T-helper 17 cell (primary cell): ENCODE results near the gene ACP7. TPM values are rescaled to one million over a fixed set of nuclear protein-coding genes. Genes with fewer than 3 reads are reported as not detected.
A peak's percentile ranks its signal among the peaks of the same experiment; 100 is the strongest.

Experiments used
- ATAC-seq: fragments of 150-1000 bp; cut with Tn5 transposase; 2 replicates; pipeline ENCODE4 v1.10.0; 2021; ENCODE audit warnings: mild to moderate bottlenecking, moderate library complexity
- DNase-seq, 3 donors: peaks; one replicate each; pipeline versions ENCODE4 v3.0.0 to v3.0.0-alpha.2; 2020 to 2021
- H3K9me3 ChIP-seq: one replicate; pipeline ENCODE4 v1.7.0; 2013; ENCODE audit warnings: low read length, mild to moderate bottlenecking; ENCODE audit not compliant: control insufficient read depth, poor library complexity, severe bottlenecking
- H3K27ac Mint-ChIP-seq: one replicate; pipeline ENCODE4 v1.8.0; 2022; ENCODE audit warnings: mild to moderate bottlenecking, moderate library complexity, mixed read lengths
- H3K27me3 Mint-ChIP-seq: one replicate; pipeline ENCODE4 v1.8.0; 2022; ENCODE audit warnings: mixed read lengths
- H3K36me3 Mint-ChIP-seq: one replicate; pipeline ENCODE4 v1.8.0; 2022; ENCODE audit warnings: low read depth, mixed read lengths
- H3K4me1 Mint-ChIP-seq: one replicate; pipeline ENCODE4 v1.8.0; 2022; ENCODE audit warnings: mild to moderate bottlenecking, mixed read lengths
- H3K4me3 Mint-ChIP-seq: one replicate; pipeline ENCODE4 v1.8.0; 2022; ENCODE audit warnings: mild to moderate bottlenecking, moderate library complexity, mixed read lengths
- total RNA-seq, 4 donors: library from RNA in 2 of 4; stranded (reverse) in 2 of 4; gene quantifications; one replicate each; pipeline ENCODE4 v1.2.3 and lab custom pipeline; 2022 to 2026

ACP7 gene
- total RNA-seq, 2 donors from 2014 or later: not detected

DNA sequence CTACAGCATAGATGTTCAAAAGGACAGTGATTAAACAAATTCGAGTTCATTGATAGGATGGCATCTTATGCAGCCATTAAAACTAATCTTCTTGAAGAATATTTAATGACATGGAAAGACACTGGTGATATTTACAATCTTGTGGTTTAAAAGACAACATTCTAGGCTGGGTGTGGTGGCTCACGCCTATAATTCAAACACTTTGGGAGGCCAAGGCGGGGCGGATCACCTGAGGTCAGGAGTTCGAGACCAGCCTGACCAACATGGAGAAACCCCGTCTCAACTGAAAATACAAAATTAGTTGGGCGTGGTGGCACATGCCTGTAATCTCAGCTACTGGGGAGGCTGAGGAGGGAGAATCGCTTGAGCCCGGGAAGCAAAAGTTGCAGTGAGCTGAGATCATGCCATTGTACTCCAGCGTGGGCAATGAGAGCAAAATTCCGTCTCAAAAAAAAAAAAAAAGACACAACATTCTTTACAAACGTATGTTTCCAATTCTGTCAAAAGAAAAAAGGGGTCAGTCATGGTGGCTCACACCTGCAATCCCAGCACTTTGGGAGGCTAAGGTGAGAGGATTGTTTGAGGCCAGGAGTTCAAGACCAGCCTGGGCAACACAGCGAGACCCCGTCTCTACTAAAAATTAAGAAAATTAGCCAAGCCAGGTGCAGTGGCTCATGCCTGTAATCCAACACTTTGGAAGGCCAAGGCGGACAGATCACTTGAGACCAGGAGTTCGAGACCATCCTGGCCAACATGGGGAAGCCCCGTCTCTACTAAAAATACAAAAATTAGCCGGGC, 39.0 kb downstream of the ACP7 start:
- Mint-ChIP-seq H3K4me3 (no peak overlapping the region), H3K4me1 (peaks cover 28% of the 10 kb centered on the region), H3K36me3 (peaks cover 2% of the 10 kb centered on the region), H3K27me3 (peaks cover 5% of the 10 kb centered on the region), H3K27ac (no peak overlapping the region)
- ATAC-seq (no peak), DNase-seq (no peak)
- no peaks in the 10 kb centered on the region for H3K9me3 ChIP-seq

DNA sequence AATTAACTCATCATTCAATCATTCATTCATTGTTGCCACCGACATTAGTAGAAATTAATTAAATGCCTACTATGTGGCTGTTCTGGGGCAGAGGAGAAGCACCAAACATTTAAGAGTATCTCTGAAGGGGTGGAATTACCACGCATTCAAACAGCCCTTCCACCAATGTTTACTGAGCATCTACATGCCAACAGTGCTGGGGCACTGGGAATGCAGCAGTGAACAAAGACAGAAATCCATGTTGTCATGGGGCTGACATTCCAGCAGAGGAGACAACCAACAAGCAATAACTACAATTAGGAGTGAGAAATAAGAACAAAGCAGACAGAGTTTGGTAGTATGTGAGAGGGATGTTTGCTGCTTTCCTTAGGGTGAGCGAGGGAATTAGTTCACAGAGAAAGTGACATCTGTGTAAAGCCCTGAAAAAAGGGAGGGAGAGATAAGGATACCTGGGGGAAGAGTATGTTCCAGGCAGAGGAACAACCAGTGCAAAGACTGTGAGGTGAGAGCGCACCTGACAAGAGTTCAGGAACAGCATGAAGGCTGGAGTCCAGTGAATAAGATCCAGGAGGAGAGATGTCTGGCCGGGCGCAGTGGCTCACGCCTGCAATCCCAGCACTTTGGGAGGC, 40.1 kb downstream of the ACP7 start:
- H3K4me3 Mint-ChIP-seq: peak overlapping the region; percentile 80
- H3K9me3 ChIP-seq: no peaks in the 10 kb centered on the region
- H3K36me3 Mint-ChIP-seq: peaks cover 2% of the 10 kb centered on the region
- no peak for ATAC-seq
- H3K27ac Mint-ChIP-seq: peak overlapping the region; percentile 96
- no peak for DNase-seq
- H3K27me3 Mint-ChIP-seq: peaks cover 5% of the 10 kb centered on the region
- peaks cover 31% of the 10 kb centered on the region for H3K4me1 Mint-ChIP-seq

DNA sequence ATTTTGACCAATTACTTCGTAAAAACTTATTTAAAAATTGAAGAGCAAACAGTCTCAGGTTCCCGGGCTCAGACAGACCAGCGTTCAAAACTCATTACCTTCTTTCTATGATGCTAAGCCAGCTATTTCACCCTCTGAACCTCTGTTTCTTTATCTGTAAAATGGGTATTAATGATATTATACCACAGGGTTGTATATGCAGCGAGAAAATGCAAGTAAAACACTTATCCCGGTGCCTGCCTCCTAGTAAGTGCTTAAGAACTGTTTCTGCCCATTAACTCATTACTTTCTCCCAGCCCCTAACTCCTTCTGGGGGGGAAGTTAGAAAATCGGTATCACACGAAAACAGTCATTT, 41.0 kb downstream of the ACP7 start:
- ATAC-seq (no peak), DNase-seq (no peak)
- no peaks in the 10 kb centered on the region for H3K9me3 ChIP-seq
- peak overlapping the region; percentile 96 for H3K27ac Mint-ChIP-seq
- H3K27me3 Mint-ChIP-seq: peaks cover 5% of the 10 kb centered on the region
- peaks cover 34% of the 10 kb centered on the region for H3K4me1 Mint-ChIP-seq
- peaks cover 2% of the 10 kb centered on the region for H3K36me3 Mint-ChIP-seq
- peak overlapping the region; percentile 99 for H3K4me3 Mint-ChIP-seq

DNA sequence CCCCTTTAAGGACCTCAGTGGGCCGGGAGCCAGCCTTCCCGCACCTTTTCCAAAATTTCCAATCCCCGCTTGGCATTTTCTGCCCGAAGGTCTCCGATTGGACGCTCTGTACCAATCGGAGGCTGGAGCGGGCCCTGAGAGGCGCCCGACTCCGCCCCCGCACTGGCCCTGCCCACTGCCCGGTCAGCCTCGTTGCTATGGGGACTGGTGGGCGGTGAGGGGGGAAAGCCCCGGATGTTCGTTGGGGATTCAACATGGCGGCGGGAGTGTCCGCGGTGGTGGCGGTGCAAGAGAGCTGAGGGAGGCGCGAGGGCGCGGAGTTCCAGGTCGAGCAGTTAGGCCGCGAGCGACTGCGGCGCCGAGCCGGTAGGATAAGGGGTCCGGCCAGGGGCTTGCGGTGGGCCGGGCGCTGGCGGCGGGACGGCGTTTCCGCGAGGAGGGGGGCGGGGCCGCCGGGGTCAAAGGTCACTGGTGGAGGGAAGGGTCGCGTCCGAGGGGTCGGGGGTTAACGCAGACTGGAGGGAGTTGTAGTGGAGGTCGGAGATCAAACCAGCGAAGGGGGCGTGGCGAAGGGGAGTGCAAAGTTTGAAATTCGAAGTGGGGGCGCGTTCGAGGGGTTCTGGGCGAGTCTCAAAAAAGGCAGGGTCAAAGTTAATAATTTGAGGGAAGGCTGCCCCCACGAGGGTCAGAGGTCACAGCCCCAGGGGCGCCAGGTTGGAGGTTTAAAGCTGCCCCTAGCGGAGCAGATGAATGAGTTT, 41.6 kb downstream of the ACP7 start, which contains the start of gene PAK4:
Gene PAK4 (plus strand): TSS at position 233 of the 758 bp plus-strand sequence. CDS start 43,768 bp downstream, outside the sequence.
- no peaks in the 10 kb centered on the region for H3K9me3 ChIP-seq
- peaks cover 5% of the 10 kb centered on the region for H3K27me3 Mint-ChIP-seq
- H3K4me1 Mint-ChIP-seq: peaks cover 38% of the 10 kb centered on the region
- H3K4me3 Mint-ChIP-seq: peak within 1 kb of the TSS; percentile 99
- DNase-seq: peak; percentile 92 to 94 (median 93)
- H3K36me3 Mint-ChIP-seq: peaks cover 2% of the 10 kb centered on the region
- peak; percentile 98 for ATAC-seq
- H3K27ac Mint-ChIP-seq: peak within 1 kb of the TSS; percentile 96

DNA sequence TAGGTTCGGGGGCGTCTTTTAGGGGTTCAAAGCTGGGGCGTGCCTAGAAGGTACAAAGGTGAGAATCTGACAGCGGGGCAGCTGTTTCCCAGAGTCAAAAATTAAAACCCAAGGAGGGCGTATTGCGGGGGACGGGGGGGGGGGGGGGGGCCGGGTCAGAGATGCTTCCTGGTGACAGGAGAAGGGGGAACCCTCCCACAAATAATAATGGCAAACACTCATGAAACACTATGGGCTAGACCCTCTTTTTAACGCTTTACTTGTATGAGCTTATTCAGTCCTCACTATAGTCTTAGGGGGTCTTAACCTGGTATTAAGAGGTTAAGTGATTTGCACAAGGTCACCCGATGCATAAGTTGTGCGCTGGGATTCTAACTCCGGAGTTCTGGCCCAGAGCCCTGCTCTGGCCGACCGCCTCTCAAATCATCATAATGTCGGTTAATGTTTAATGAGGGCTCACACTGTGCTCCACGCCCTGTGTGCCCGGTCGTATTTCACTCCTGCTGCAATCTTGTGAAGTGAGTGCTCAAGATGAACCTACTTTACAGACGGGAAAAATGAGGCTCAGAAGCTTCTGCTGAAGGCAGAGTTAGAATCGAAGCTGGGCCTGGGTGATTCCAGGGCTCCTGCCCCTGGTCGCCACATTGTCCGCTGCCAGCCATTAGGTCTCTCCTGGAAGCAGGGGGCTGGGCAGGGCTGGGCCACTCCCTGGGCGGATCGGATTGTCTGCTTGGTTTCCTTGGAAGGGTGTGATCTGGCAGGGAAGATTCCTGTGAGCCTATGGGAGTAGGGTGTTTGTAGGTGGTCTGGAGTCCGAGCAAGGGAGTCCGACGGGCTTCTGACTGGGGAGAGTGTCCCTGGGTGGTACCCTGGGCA, 42.4 kb downstream of the ACP7 start:
- no peak for ATAC-seq
- no peak for DNase-seq
- no peaks in the 10 kb centered on the region for H3K9me3 ChIP-seq
- peak overlapping the region; percentile 99 for H3K4me3 Mint-ChIP-seq
- H3K27me3 Mint-ChIP-seq: no peaks in the 10 kb centered on the region
- peaks cover 2% of the 10 kb centered on the region for H3K36me3 Mint-ChIP-seq
- H3K27ac Mint-ChIP-seq: peak overlapping the region; percentile 96
- peaks cover 39% of the 10 kb centered on the region for H3K4me1 Mint-ChIP-seq

DNA sequence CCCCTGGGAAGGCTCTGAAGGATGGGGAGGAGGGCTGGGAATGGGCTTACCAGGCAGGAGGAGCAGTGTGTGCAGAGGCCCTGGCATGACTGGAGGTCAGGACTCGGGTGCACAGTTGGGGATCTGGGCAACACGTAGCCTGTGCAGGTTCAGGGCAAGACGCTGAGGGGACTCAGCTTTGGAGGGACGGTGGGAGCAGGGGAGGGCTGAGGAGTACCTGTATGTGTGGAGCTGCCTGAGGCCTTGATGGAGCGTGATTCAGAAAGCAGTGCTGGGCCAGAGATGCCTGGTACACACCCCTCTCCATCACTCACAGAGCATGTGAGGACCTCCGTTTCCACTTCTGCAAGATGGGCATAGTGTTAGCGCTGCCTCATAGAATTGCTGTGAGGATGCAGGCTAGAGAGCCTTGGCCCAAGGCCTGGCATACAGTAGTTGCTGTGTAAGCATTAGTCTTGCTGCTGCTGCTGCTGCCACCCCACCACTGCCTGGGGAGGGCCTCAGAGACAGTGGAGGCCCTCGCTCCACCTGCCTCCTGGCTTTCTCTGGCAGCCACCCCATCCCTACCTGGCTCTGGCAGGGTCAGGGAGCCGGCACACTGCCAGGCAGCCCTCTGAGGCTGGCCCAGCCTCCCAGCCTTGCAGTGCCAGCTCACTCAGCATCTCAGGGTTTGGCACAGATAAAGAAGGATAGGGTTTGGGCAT, 43.8 kb downstream of the ACP7 start:
- DNase-seq: no peak
- Mint-ChIP-seq H3K4me3 (no peak overlapping the region), H3K27ac (peak overlapping the region; percentile 96), H3K27me3 (no peaks in the 10 kb centered on the region), H3K36me3 (peaks cover 2% of the 10 kb centered on the region), H3K4me1 (peaks cover 41% of the 10 kb centered on the region)
- H3K9me3 ChIP-seq: no peaks in the 10 kb centered on the region
- no peak for ATAC-seq

DNA sequence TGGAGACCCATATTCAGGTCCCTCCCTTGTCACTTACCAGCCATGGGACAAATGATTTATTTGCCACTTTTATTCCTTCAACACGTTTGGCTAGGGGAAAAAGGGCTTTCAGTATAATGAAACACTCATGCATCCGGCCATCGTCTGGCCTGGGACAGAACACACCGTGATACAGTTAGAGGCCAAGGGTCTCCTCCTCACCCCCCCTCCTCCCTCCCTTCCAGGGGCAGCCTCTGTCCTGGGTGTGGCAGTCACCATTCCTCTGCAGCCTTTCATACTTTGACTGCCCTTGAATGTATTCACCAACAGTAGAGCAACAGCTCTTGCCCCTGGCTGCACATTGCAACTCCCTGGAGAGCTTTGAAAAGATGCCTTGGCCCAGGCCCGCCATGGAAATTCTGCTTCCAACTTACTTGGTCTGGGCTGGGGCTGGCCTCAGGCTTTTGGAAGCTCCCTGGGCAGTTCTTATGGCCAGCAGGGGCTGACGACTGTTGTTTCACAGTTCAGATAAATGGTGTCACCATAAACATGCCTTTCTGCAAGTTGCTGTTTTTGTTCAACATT, 44.4 kb downstream of the ACP7 start:
- Mint-ChIP-seq H3K4me3 (peak overlapping the region; percentile 50), H3K4me1 (peaks cover 41% of the 10 kb centered on the region), H3K27ac (no peak overlapping the region), H3K36me3 (peaks cover 2% of the 10 kb centered on the region), H3K27me3 (no peaks in the 10 kb centered on the region)
- DNase-seq (no peak), ATAC-seq (no peak)
- no peaks in the 10 kb centered on the region for H3K9me3 ChIP-seq

DNA sequence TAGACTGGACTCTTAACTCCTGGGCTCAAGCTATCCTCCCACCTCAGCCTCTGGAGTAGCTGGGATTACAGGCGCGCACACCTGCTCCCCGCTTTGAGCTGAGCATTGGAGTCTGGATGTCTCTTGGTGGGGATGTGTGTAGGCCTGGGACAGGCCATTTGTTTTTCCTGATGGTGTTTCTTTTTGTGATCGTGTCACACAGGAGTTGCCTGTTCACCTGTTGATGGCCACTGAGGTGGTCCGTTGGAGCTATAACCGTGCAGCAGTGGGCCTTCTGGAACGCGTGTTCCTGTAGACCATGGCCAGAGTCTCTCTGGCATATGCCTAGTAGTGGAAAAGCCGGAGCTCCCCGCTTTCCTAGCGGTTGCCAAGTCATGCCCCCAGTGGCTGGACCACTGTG, 44.9 kb downstream of the ACP7 start:
- DNase-seq (no peak), ATAC-seq (no peak)
- peak overlapping the region; percentile 50 for H3K4me3 Mint-ChIP-seq
- no peaks in the 10 kb centered on the region for H3K27me3 Mint-ChIP-seq
- peaks cover 2% of the 10 kb centered on the region for H3K36me3 Mint-ChIP-seq
- H3K27ac Mint-ChIP-seq: no peak overlapping the region
- peaks cover 42% of the 10 kb centered on the region for H3K4me1 Mint-ChIP-seq
- no peaks in the 10 kb centered on the region for H3K9me3 ChIP-seq

DNA sequence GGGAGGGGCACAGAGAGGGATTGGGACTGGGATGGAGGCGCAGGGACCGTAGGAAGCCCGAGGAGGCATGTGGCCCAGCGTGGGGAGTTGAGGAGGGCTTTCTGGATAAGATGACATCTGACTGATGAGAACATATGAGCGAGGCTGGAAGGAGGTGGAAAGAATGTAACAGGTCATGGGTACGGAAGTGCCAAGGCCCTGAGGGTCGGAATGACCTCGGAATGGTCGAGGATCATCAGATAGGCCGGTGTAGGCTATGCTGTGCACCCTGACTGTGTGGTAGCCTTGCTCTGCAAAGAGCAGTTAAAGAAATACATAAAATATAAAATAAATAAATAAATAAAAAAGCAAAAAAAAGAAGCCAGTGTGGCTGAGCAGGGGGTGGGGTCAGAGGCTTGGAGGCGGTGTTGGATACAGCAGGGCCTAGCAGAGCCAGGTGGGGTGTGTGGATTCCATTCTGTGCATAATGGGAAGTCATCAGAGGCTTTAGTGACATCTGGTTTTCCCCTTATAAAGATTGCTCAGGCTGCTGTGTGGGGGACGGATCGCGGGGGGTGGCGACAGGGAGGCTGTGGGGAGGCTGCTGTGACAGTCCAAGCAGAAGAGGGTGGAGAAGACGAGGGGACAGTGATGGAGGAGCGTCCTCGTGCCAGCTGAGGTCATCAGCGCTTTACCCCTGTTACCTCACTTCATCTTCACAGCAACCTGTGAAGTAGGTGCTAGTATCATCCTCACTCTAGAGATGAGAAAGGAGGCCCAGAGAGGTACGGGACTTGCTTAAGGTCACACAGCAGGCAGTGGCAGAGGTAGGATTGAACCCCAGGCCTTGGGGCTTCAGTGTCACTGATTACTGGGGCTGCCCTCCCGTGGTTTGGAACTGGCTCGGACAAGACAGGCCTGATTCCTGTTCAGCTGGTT, 46.4 kb downstream of the ACP7 start:
- peaks cover 4% of the 10 kb centered on the region for H3K36me3 Mint-ChIP-seq
- H3K4me1 Mint-ChIP-seq: peaks cover 37% of the 10 kb centered on the region
- peak overlapping the region; percentile 61 for H3K27ac Mint-ChIP-seq
- H3K27me3 Mint-ChIP-seq: no peaks in the 10 kb centered on the region
- DNase-seq: no peak
- no peak for ATAC-seq
- H3K9me3 ChIP-seq: no peaks in the 10 kb centered on the region
- H3K4me3 Mint-ChIP-seq: no peak overlapping the region

DNA sequence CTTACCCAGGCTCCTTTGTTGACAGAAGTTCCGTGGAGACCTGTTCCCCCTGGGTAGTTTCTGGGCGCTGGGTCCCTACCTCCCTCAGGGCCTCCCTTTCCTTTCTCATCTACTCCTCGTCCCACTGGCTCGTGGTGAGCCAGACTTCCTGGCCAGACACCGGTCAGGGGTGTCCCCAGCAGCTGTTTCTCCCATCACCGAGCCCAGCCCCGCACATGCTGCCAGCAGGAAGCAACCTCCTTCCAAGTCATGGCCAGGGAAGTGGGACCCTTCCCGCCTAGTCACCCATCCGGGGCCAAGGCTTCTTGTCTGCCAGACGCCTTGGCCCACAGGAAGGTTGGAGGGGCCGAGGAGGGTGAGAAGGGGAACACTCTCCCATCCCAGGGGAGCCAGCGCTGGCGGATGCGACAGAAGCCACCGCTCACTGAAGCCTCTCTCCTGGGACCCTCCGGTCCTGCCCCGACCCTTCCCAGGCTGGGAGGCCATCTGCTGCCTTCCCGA, 47.1 kb downstream of the ACP7 start:
- Mint-ChIP-seq H3K4me1 (peaks cover 35% of the 10 kb centered on the region), H3K27me3 (no peaks in the 10 kb centered on the region), H3K27ac (peak overlapping the region; percentile 61), H3K4me3 (no peak overlapping the region), H3K36me3 (peaks cover 3% of the 10 kb centered on the region)
- no peaks in the 10 kb centered on the region for H3K9me3 ChIP-seq
- no peak for ATAC-seq
- no peak for DNase-seq

DNA sequence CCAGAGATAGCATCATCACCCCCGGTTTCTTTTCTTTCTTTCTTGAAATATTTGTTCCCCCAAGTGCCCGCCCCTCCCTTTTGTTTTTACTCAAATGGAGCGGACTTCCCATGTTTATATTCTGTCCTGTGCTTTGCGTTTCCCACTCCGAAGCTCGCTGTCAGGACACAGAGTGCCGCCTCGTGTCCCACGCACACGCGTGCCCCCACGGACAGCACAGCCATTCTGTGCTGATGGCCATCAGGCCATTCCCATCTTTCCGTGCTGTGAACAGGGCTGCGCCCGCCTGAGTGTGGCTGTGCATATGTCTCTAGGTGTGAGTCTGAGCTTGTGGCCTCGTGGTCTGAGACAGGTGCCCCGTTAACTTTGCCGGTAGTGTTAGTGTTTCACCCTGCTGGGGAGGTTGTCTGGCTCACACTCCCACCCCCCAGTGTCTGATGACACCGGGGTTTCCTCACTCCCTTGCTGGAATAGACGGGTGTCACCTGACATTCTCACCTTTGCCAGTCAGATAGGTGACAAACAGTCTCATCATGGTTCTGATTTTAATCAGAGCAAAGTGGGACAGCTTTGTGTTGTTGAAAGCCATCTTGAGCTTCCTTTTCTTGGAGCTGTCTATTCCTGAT, 48.3 kb downstream of the ACP7 start:
- no peak overlapping the region for H3K4me3 Mint-ChIP-seq
- ATAC-seq: no peak
- peak overlapping the region; percentile 34 for H3K27ac Mint-ChIP-seq
- H3K36me3 Mint-ChIP-seq: peaks cover 3% of the 10 kb centered on the region
- no peaks in the 10 kb centered on the region for H3K9me3 ChIP-seq
- H3K27me3 Mint-ChIP-seq: no peaks in the 10 kb centered on the region
- H3K4me1 Mint-ChIP-seq: peaks cover 37% of the 10 kb centered on the region
- DNase-seq: no peak
